ENCODE measurements around the gene NRF1.
"Not testable (repeated sequence)": the region's sequence is repeated elsewhere in the genome, so short reads cannot be mapped to it uniquely, and the experiment has no call there.

Gene NRF1

GRCh38 chr7:129649128-129649690, 37.7 kb downstream of the NRF1 start:
- Histone ChIP-seq H3K4me2 (no peak overlapping the region), H3K27me3 (no peaks in the 10 kb centered on the region), H4K20me1 (peaks cover 0 to 64% (median 10%) of the 10 kb centered on the region in 11 experiments; a peak in 11 of 22 replicates), H3K9me3 (replicated peaks in 1 of 11) (peaks cover 0 to 9% (median 0%) of the 10 kb centered on the region in 11 experiments; a peak in 4 of 22 replicates), H3K4me1 (no peaks in the 10 kb centered on the region), H3K27ac (no peak overlapping the region), H3K9ac (no peak overlapping the region), H3K4me3 (no peak overlapping the region), H3K36me3 (peaks cover 0 to 48% (median 35%) of the 10 kb centered on the region in 11 experiments; a peak in 20 of 22 replicates)
- TF ChIP-seq Cebpa-rat (IDR thresholded peaks at IDR 0.05), result no peak

- Histone ChIP-seq H3K4me1 (peaks cover 0 to 4% (median 0%) of the 10 kb centered on the region in 10 experiments; a peak in 4 of 20 replicates), H3K27me3 (no peaks in the 10 kb centered on the region), H3K9ac (no peak overlapping the region), H4K20me1 (peaks cover 0 to 60% (median 4%) of the 10 kb centered on the region in 11 experiments; a peak in 8 of 22 replicates), H3K27ac (no peak overlapping the region), H3K36me3 (peaks cover 0 to 49% (median 35%) of the 10 kb centered on the region in 11 experiments; a peak in 21 of 22 replicates), H3K4me3 (no peak overlapping the region), H3K9me3 (replicated peaks in 1 of 11) (peaks cover 0 to 9% (median 0%) of the 10 kb centered on the region in 11 experiments; a peak in 4 of 22 replicates), H3K4me2 (no peak overlapping the region)
- no peak for TF ChIP-seq Cebpa-rat (IDR thresholded peaks at IDR 0.05)
These were observed 38.7 kb downstream of the NRF1 start for GRCh38 chr7:129650056-129650758.

GRCh38 chr7:129652914-129653313, 41.4 kb downstream of the NRF1 start:
- Histone ChIP-seq H3K4me3 (no peak overlapping the region), H3K4me2 (no peak overlapping the region), H3K9ac (no peak overlapping the region), H4K20me1 (peaks cover 0 to 54% (median 0%) of the 10 kb centered on the region in 11 experiments; a peak in 3 of 22 replicates), H3K36me3 (peaks cover 10 to 51% (median 31%) of the 10 kb centered on the region in 11 experiments), H3K9me3 (replicated peaks in 1 of 11) (peaks cover 0 to 14% (median 0%) of the 10 kb centered on the region in 11 experiments; a peak in 7 of 22 replicates), H3K27me3 (no peaks in the 10 kb centered on the region), H3K27ac (no peak overlapping the region), H3K4me1 (peaks cover 0 to 17% (median 0%) of the 10 kb centered on the region in 10 experiments; a peak in 6 of 20 replicates)
- TF ChIP-seq Cebpa-rat (IDR thresholded peaks at IDR 0.05), result no peak

- Histone ChIP-seq H3K4me2 (peak overlapping the region in 3 of 11 experiments; percentile 26 to 73 (median 71); a peak in 5 of 22 replicates), H3K9ac (no peak overlapping the region), H3K4me1 (peaks cover 0 to 17% (median 0%) of the 10 kb centered on the region in 10 experiments; a peak in 6 of 20 replicates), H4K20me1 (peaks cover 0 to 37% (median 0%) of the 10 kb centered on the region in 11 experiments; a peak in 3 of 22 replicates), H3K4me3 (no peak overlapping the region), H3K27ac (no peak overlapping the region), H3K27me3 (no peaks in the 10 kb centered on the region), H3K9me3 (replicated peaks in 1 of 11) (peaks cover 20 to 40% (median 28%) of the 10 kb centered on the region in 11 experiments), H3K36me3 (peaks cover 39 to 73% (median 55%) of the 10 kb centered on the region in 11 experiments)
- TF ChIP-seq Cebpa-rat (IDR thresholded peaks at IDR 0.05), result no peak
These were observed 44.3 kb downstream of the NRF1 start for GRCh38 chr7:129655811-129656210.

GRCh38 chr7:129657363-129657762, 45.8 kb downstream of the NRF1 start:
- no peaks in the 10 kb centered on the region for H3K27me3 ChIP-seq
- no peak overlapping the region for H3K4me3 ChIP-seq
- H3K36me3 ChIP-seq, result peaks cover 54 to 81% (median 65%) of the 10 kb centered on the region in 11 experiments
- H4K20me1 ChIP-seq, result peaks cover 0 to 29% (median 0%) of the 10 kb centered on the region in 11 experiments; a peak in 3 of 22 replicates
- peaks cover 0 to 17% (median 0%) of the 10 kb centered on the region in 10 experiments; a peak in 6 of 20 replicates for H3K4me1 ChIP-seq
- no peak overlapping the region for H3K4me2 ChIP-seq
- H3K9ac ChIP-seq, result no peak overlapping the region
- no peak for TF ChIP-seq Cebpa-rat (IDR thresholded peaks at IDR 0.05)
- no peak overlapping the region for H3K27ac ChIP-seq
- H3K9me3 ChIP-seq (replicated peaks in 1 of 11), result peaks cover 36 to 55% (median 44%) of the 10 kb centered on the region in 11 experiments

GRCh38 chr7:129659907-129660306, 48.4 kb downstream of the NRF1 start:
- peaks cover 0 to 19% (median 3%) of the 10 kb centered on the region in 11 experiments; a peak in 9 of 22 replicates for H4K20me1 ChIP-seq
- H3K4me2 ChIP-seq, H3K27me3 ChIP-seq, H3K27ac ChIP-seq, H3K9ac ChIP-seq, H3K4me3 ChIP-seq: not testable (repeated sequence)
- H3K9me3 ChIP-seq (replicated peaks in 1 of 11), result peaks cover 44 to 57% (median 54%) of the 10 kb centered on the region in 11 experiments
- peaks cover 0 to 24% (median 2%) of the 10 kb centered on the region in 10 experiments; a peak in 10 of 20 replicates for H3K4me1 ChIP-seq
- peaks cover 56 to 78% (median 67%) of the 10 kb centered on the region in 11 experiments for H3K36me3 ChIP-seq

GRCh38 chr7:129661645-129662182, 50.2 kb downstream of the NRF1 start:
- no peaks in the 10 kb centered on the region for H3K27me3 ChIP-seq
- no peak overlapping the region for H3K4me2 ChIP-seq
- peaks cover 44 to 57% (median 54%) of the 10 kb centered on the region in 11 experiments for H3K9me3 ChIP-seq (replicated peaks in 1 of 11)
- peak overlapping the region in 5 of 10 experiments; percentile 22 to 42 (median 35); a peak in 5 of 20 replicates for H3K4me3 ChIP-seq
- TF ChIP-seq Cebpa-rat (IDR thresholded peaks at IDR 0.05), result no peak
- H3K9ac ChIP-seq, result no peak overlapping the region
- no peak overlapping the region for H3K27ac ChIP-seq
- H3K4me1 ChIP-seq, result peaks cover 0 to 16% (median 4%) of the 10 kb centered on the region in 10 experiments; a peak in 10 of 20 replicates
- H3K36me3 ChIP-seq, result peaks cover 56 to 81% (median 69%) of the 10 kb centered on the region in 11 experiments
- H4K20me1 ChIP-seq, result peaks cover 0 to 13% (median 8%) of the 10 kb centered on the region in 11 experiments; a peak in 11 of 22 replicates

- not testable (repeated sequence) for H3K4me3 ChIP-seq, H3K4me2 ChIP-seq, H3K9ac ChIP-seq, H3K27ac ChIP-seq, H3K27me3 ChIP-seq
- peaks cover 0 to 16% (median 4%) of the 10 kb centered on the region in 10 experiments; a peak in 10 of 20 replicates for H3K4me1 ChIP-seq
- peaks cover 43 to 72% (median 56%) of the 10 kb centered on the region in 11 experiments for H3K36me3 ChIP-seq
- peaks cover 0 to 13% (median 8%) of the 10 kb centered on the region in 11 experiments; a peak in 11 of 22 replicates for H4K20me1 ChIP-seq
- H3K9me3 ChIP-seq (replicated peaks in 1 of 11), result peaks cover 44 to 54% (median 50%) of the 10 kb centered on the region in 11 experiments
These were observed 51.7 kb downstream of the NRF1 start for GRCh38 chr7:129663240-129663639.

Measured in BLaER1 treated with 17β-estradiol and CSF1 and Interleukin-3, amounts not matched to agents 10 nM and 100 nM (cell line).